Stimulated activated naive CD8-positive, alpha-beta T cell treated with anti-CD3 and anti-CD28 coated beads, Interleukin-15, amount 100 ng/mL, for 72 hours (primary cell): ENCODE measurements around the gene CCSAP.
"Not testable (repeated sequence)": the region's sequence is repeated elsewhere in the genome, so short reads cannot be mapped to it uniquely, and the experiment has no call there.

Source experiments
- ATAC-seq: fragments of 150-1000 bp; cut with Tn5 transposase; 2 replicates; pipeline ENCODE4 v1.10.0; 2021; ENCODE audit warnings: mild to moderate bottlenecking, moderate library complexity
- DNase-seq, 2 donors: peaks; one replicate each; pipeline ENCODE4 v3.0.0; 2021 to 2022
- H3K27ac Mint-ChIP-seq, 2 donors: one replicate each; pipeline ENCODE4 v1.8.0; 2022; ENCODE audit warnings: mild to moderate bottlenecking in 2 of 2, mixed read lengths in 2 of 2, moderate library complexity in 2 of 2
- H3K27me3 Mint-ChIP-seq: one replicate; pipeline ENCODE4 v1.8.0; 2022; ENCODE audit warnings: mixed read lengths
- H3K4me1 Mint-ChIP-seq: one replicate; pipeline ENCODE4 v1.8.0; 2022; ENCODE audit warnings: mild to moderate bottlenecking, mixed read lengths
- H3K4me3 Mint-ChIP-seq, 2 donors: one replicate each; pipeline ENCODE4 v1.8.0; 2022; ENCODE audit warnings: mild to moderate bottlenecking in 2 of 2, mixed read lengths in 2 of 2, moderate library complexity in 1 of 2
- H3K9me3 Mint-ChIP-seq, 2 donors: one replicate each; pipeline ENCODE4 v1.8.0; 2022; ENCODE audit warnings: mixed read lengths in 2 of 2

CCSAP gene

DNA sequence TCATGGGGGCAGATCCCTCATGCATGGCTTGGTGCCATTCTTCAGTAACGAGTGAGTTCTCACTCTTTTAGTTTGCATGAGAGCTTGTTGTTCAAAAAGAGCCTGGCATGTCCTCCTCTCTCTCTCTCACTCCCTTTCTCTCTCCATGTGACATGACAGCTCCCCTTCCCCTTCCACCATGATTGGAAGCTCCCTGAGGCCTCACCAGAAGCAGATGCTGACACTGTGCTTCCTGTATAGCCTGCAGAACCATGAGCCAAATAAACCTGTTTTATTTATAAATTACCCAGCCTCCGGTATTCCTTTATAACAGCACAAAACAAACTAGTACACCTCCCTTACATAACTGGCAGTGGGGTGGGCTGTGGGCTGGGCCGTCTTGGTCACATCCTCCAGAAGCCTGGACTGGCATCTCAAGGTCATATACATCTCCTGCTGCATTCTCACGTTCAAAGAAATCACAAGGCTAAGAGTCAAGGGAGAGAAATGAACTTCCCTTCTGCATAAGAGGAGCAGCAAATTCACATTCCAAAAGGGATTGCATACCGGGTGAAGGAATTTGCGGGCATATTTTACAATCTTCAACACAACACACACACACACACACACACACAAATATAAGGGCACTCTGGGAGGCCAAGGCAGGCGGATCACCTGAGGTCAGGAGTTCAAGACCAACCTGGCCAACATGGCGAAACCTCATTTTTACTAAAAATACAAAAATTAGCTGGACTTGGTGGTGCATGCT is 2.3 kb upstream of the CCSAP start:
- no peak for ATAC-seq
- no peak overlapping the region for H3K4me3 Mint-ChIP-seq
- H3K27ac Mint-ChIP-seq = no peak overlapping the region
- H3K4me1 Mint-ChIP-seq = peaks cover 22% of the 10 kb centered on the region
- peaks cover 36% of the 10 kb centered on the region for H3K27me3 Mint-ChIP-seq
- DNase-seq = no peak
- peaks cover 6 to 8% of the 10 kb centered on the region in 2 donors for H3K9me3 Mint-ChIP-seq

DNA sequence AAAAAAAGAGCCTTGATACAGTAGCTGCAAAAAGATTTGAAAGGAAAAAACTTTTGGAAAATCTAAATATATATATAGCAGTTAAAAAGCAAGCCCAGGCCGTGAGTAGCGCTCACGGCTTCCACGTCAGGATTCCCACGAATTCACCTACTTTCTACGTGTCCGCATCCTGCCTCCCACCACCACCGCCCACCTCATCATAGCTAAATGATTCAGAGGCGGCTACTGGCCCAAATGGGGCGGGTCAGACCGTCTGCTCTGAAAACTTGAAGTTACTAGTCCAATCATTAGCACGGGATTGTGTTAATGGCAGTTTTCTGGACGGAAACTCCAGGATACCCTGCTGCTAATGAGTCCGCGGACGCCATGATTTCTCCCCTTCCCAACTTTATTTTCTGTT is 1.3 kb upstream of the CCSAP start:
- Mint-ChIP-seq H3K27me3 (peaks cover 36% of the 10 kb centered on the region), H3K4me3 (peak overlapping the region in 1 of 2 donors; percentile 83), H3K27ac (no peak overlapping the region), H3K9me3 (peaks cover 6 to 8% of the 10 kb centered on the region in 2 donors), H3K4me1 (peaks cover 32% of the 10 kb centered on the region)
- ATAC-seq (no peak), DNase-seq (no peak)

DNA sequence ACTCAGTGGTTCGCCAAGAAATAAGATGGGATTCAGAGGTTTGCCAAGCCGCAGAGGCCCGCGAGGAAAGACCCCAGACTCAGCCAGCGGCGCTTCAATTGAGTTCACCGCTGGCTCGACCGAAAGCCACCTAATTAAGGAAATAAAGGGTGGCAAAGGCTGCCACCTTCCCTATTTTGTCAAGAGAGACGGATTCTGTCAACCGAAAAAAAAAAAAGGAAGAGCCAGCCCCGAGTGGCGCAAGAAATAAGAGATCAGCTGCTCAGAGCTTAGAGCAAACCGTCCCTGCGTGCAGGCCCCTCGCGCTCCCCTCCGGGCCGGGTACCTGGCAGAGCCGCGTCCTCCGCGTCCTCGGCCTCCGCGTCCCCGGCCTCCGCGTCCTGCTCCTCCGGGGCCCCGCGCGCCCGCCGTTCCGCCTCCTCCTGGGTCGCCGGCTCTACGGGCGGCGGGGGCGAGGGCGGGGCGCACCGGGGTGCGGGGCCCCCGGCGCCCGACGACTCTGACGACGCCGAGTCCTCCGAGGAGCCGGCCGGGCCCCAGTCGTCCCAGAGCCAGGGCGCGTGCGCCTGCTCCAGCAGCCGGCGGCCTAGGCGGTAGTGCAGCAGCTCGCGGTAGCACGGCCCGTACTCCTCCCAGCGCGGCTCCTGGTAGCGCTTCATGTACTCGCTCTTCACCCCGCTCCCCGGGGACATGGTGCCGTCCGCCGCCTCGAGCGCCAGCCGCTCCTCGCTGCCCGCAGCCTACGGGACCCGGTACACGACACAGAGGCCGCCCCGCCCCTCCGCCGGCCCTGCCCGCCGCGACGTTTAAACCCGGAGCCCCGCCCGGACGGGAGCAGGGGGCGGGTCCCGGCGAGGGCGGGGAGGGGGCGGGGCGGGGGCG is 832 bp downstream of the CCSAP start:
- H3K27me3 Mint-ChIP-seq = peaks cover 27% of the 10 kb centered on the region
- H3K27ac Mint-ChIP-seq = peak overlapping the region; percentile 85 to 90
- peaks cover 6 to 8% of the 10 kb centered on the region in 2 donors for H3K9me3 Mint-ChIP-seq
- H3K4me1 Mint-ChIP-seq = peaks cover 52% of the 10 kb centered on the region
- peak overlapping the region; percentile 90 to 98 for H3K4me3 Mint-ChIP-seq
- ATAC-seq (peak; percentile 85), DNase-seq (peak; percentile 82 to 84)

DNA sequence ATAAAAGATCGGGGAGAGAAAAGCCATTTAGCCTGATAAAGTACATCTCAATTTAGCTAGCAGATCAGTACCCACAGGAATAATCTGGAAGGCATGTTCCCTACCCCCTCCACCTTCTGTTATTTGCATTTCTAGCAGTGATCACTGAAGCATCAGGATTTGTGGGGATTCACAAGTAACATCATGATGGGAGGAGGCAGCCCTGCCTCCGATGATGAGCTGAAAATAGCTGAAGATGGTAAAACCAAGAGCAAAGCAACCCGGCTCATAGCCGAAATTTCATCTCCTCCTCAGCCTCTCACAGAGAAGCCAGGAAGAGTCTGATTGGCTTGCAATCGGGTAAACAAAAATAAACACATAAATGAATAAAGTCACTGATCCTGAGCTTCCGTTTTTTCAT is 2.4 kb downstream of the CCSAP start:
- H3K4me3 Mint-ChIP-seq = peak overlapping the region; percentile 67 to 98
- no peak for ATAC-seq
- H3K9me3 Mint-ChIP-seq = peaks cover 6 to 8% of the 10 kb centered on the region in 2 donors
- H3K27ac Mint-ChIP-seq = no peak overlapping the region
- peaks cover 60% of the 10 kb centered on the region for H3K4me1 Mint-ChIP-seq
- H3K27me3 Mint-ChIP-seq = peaks cover 12% of the 10 kb centered on the region
- no peak for DNase-seq

DNA sequence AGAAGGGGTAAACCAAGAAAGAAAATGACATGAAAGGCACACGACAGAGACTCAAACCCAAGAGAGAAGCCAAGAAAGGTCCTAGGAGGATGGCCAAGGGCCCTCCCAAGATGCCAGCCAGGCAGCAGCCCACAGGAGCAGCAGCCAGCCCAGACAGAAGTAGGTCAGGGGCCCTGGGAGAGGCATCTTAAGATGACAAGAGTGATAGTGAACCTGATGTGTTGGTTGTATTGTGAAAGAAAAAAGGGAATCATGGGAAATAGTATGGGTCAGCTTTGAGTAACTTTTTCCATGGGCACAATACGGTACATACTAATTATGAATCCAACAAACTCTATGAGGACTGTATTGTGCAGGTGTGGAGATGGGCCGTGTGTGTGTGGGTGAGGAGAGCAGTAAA is 3.3 kb downstream of the CCSAP start:
- no peak overlapping the region for H3K27ac Mint-ChIP-seq
- peak overlapping the region; percentile 4 to 27 for H3K4me3 Mint-ChIP-seq
- ATAC-seq (no peak), DNase-seq (no peak)
- H3K27me3 Mint-ChIP-seq = peaks cover 2% of the 10 kb centered on the region
- H3K9me3 Mint-ChIP-seq = peaks cover 0 to under 1% of the 10 kb centered on the region in 2 donors
- peaks cover 60% of the 10 kb centered on the region for H3K4me1 Mint-ChIP-seq

DNA sequence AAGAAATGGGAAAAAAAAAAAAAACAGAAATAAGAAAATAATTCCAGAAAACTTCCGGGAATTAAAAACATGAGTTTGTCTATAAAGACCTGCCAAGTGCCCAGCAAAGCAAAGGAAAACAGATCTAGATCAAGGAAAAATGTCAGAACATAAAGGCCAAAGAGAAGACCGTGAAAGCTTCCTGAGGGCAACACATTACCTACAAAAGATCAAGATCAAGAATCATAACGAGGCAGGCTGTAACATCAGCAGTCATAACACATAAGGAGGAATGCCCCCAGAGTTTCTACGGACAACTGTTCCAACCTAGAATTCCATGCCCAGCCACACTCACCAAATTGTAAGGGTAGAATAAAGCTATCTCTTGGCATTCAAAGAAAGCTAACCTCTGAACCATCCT is 3.8 kb downstream of the CCSAP start:
- Mint-ChIP-seq H3K9me3 (peaks cover 0 to 5% of the 10 kb centered on the region in 2 donors), H3K4me3 (peak overlapping the region in 1 of 2 donors; percentile 69), H3K27ac (no peak overlapping the region), H3K4me1 (peaks cover 60% of the 10 kb centered on the region), H3K27me3 (no peaks in the 10 kb centered on the region)
- no peak for DNase-seq
- no peak for ATAC-seq

DNA sequence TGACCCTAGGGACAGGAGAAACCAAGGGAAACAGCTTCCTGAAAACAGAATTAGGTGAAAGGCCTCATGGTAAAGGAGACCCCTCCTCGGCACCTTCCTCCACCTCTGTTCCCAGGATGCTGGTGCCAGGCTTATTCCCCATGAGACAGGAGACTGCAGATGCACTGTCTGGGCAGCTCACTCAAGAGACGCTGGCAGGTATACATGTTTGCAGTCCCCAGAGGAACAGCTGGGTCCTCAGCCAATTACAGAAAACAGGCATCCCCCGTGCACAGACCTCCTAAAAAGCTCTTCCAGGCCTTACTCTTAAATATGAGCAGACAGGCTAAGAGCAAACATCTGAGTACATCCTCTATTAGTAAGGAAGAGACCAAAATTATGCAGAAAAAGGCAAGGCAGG is 6.5 kb downstream of the CCSAP start:
- Mint-ChIP-seq H3K4me1 (peaks cover 50% of the 10 kb centered on the region), H3K27ac (peak overlapping the region in 1 of 2 donors; percentile 71), H3K9me3 (peaks cover 0 to 5% of the 10 kb centered on the region in 2 donors), H3K4me3 (no peak overlapping the region), H3K27me3 (no peaks in the 10 kb centered on the region)
- DNase-seq (no peak), ATAC-seq (no peak)

DNA sequence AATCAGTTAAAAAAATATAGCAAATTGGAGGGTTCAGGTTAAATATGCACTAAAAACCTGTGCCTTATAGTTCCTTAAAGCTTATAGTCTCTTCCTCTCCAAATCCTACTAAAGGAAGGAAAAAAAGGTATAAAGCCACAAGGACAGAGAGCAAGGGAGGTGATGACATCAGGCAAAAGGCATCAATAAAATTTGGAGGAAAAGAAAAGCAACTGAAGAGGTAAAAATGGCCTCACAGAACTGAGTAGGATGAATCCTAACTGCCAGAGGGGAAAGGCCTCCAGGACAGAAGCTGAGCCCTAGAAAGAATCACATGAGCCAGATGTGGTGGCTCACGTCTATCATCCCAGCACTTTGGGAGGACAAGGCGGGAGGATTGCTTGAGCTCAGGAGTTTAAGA is 8.1 kb downstream of the CCSAP start:
- H3K27ac Mint-ChIP-seq = no peak overlapping the region
- H3K4me1 Mint-ChIP-seq = peaks cover 34% of the 10 kb centered on the region
- peaks cover 0 to 5% of the 10 kb centered on the region in 2 donors for H3K9me3 Mint-ChIP-seq
- H3K4me3 Mint-ChIP-seq = no peak overlapping the region
- H3K27me3 Mint-ChIP-seq = no peaks in the 10 kb centered on the region
- ATAC-seq (no peak), DNase-seq (no peak)

DNA sequence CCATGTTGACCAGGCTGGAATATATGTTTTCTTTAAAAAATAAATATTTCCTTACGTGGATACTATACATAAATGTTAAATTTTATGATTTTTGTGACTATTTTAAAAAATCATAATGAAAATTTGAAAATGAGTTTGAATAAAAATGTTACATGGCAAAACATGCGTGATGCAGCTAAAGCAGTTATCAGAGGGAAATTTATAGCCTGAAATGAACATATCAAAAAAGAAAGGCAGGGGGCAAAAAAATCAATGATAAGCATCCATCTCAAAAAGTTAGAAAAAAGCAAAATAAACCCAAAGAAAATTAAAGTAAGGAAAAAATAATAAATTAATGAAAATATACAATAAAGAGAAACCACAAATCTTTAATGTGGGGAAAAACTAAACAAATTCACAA is 8.6 kb downstream of the CCSAP start:
- H3K4me1 Mint-ChIP-seq = peaks cover 31% of the 10 kb centered on the region
- ATAC-seq (no peak), DNase-seq (no peak)
- no peaks in the 10 kb centered on the region for H3K27me3 Mint-ChIP-seq
- peaks cover 0 to 5% of the 10 kb centered on the region in 2 donors for H3K9me3 Mint-ChIP-seq
- H3K27ac Mint-ChIP-seq = no peak overlapping the region
- no peak overlapping the region for H3K4me3 Mint-ChIP-seq

DNA sequence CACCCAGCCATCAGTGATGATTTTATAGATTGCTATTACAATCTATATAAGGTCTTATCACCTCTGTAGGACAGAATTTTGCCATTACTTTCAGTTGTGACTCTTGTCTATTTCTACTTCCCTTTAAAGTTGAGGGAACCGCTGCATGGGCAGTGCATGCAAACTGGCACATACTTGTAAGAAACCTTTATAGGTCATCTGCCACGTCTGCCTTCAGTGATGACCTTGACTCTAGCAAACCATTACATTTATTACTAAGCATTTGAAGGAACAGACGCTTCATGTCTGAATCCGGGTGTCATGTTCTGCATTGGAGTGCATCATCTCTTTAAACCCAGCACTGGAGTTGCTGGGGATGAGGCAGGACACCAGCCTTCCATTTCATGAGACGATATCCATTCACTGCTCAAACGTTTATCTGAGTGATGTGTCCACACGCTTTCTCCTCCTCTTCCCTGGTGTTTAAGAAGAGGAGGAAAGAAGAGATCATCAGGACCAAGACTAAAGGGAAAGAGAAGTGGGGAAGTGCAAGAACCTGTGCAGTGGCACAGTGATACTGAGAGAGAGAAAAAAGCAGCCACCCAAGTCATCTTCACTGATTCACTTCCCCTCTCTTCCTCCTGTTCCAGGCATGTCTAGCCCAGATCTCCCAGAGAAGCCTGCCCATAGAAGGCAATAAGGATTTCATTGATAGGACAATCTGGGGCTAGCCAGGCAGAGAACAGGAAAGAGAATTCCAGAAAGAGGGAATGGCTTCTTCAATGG is 14.1 kb downstream of the CCSAP start:
- no peak for ATAC-seq
- no peak for DNase-seq
- no peak overlapping the region for H3K4me3 Mint-ChIP-seq
- H3K27me3 Mint-ChIP-seq = no peaks in the 10 kb centered on the region
- peaks cover 39% of the 10 kb centered on the region for H3K4me1 Mint-ChIP-seq
- no peaks in the 10 kb centered on the region for H3K9me3 Mint-ChIP-seq
- H3K27ac Mint-ChIP-seq = no peak overlapping the region

DNA sequence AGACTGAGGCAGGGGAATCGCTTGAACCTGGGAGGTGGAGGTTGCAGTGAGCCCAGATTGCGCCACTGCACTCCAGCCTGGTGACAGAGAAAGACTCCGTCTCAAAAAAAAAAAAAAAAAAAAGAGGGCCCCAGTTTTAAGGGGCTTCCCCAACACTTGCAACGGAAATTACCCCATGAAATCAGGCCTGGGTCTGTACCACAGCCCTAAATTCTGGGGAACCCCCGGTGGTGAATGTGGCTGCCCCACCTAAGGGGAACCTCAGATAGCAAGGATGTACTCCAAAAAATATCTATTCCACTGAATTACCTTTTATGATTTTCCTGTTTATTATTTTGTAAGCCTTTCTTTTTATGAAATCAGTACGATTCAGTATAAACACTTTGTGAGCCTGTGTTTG is 15.1 kb downstream of the CCSAP start:
- peak in 1 of 2 donors; percentile 47 for DNase-seq

DNA sequence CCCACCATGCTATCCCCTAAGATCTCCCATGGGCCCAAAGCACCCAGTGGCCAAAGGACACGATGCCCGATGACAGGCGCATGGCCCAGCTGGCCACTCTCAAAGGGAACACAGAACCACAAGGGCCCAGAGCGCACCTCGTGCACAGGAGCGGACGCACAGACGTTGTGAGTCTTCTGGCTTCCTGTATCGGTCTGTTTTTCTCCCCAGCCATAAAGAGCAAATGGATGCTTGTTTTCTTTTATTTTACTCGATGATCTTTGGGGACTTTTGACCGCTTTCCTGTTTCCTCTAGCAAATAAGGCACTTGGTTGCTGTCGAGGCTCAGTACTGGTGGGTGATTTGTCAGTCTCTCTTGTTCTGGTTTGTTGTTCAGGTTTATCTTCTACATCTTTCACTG is 16.2 kb downstream of the CCSAP start:
- DNase-seq (no peak), ATAC-seq (no peak)
- Mint-ChIP-seq H3K9me3 (no peaks in the 10 kb centered on the region), H3K27me3 (no peaks in the 10 kb centered on the region), H3K4me3 (peak overlapping the region; percentile 40 to 58), H3K4me1 (peaks cover 39% of the 10 kb centered on the region), H3K27ac (no peak overlapping the region)

More for the DNA sequence above, 15.1 kb downstream of the CCSAP start:
- Mint-ChIP-seq H3K4me3 (peak overlapping the region in 1 of 2 donors; percentile 14), H3K4me1 (peaks cover 39% of the 10 kb centered on the region), H3K27ac (peak overlapping the region in 1 of 2 donors; percentile 91)
- not testable (repeated sequence) for H3K9me3 Mint-ChIP-seq, H3K27me3 Mint-ChIP-seq
- peak; percentile 84 for ATAC-seq

DNA sequence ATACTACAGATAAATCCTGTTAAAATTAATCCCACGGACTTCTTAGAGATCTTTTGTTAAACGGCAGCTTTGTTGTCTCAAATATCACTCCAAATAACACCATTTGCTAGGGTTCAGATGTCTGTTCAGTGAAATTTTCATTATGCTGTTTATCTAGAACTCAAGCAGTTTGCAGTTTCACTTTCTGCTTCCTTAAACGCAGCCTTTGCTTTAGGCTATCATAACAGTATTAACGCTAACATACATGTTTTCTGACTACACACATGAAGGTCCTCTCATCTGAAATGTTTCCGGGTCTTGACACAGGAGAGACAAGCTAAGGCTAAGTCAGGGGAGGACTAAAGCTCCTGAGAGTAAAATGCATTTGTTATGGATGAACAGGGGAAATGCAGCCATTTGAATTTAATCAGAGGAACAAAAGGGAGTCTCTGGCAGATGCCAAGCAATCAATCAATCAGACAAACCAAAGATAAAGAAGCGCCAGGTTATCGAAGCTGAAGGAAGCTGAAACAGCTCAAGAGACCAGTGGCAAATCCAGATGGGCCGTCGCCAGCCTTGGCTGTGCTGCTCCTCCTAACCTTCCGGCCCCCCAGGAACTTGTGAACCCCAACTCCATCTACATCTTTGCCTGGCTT is 16.9 kb downstream of the CCSAP start:
- H3K4me3 Mint-ChIP-seq = peak overlapping the region; percentile 40 to 58
- peaks cover 39% of the 10 kb centered on the region for H3K4me1 Mint-ChIP-seq
- ATAC-seq (no peak), DNase-seq (no peak)
- no peaks in the 10 kb centered on the region for H3K27me3 Mint-ChIP-seq
- H3K9me3 Mint-ChIP-seq = no peaks in the 10 kb centered on the region
- H3K27ac Mint-ChIP-seq = peak overlapping the region in 1 of 2 donors; percentile 38

DNA sequence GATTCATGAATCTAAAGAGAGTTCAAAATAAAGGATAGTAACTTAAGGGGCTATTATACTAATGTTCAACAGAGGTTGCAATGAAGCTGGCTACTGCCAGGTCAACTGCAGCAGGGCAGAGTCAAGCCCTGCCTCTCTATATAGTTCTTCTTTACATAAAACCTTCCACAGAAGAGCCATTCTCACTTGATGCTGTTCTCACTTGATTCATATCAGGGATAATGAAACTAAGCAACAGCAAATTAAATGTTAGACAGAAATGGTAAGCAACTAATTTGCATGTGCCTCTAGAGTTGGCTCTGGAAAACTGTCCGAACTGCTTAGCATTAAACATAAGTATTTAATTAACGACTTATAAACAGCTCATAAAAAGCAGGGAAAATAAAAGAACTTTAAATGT is 17.4 kb downstream of the CCSAP start:
- Mint-ChIP-seq H3K27ac (peak overlapping the region in 1 of 2 donors; percentile 59), H3K27me3 (no peaks in the 10 kb centered on the region), H3K4me1 (peaks cover 39% of the 10 kb centered on the region), H3K9me3 (no peaks in the 10 kb centered on the region), H3K4me3 (no peak overlapping the region)
- ATAC-seq (no peak), DNase-seq (no peak)
